Bronchial epithelial cell (primary cell): Measurements from ENCODE around the gene MUC13. TPM values are rescaled to one million over a fixed set of nuclear protein-coding genes. Genes with fewer than 3 reads are reported as not detected.
A peak's percentile ranks its signal among the peaks of the same experiment; 100 is the strongest.

Experiments used
- DNase-seq: peaks from one replicate; pipeline ENCODE4 v3.0.0-alpha.2; 2010; ENCODE audit warnings: low read depth
- FAIRE-seq: peaks from 2 replicates; lab custom pipeline; 2011; peaks lifted over from hg19 to GRCh38; lab: Jason Lieb, UNC
- H3K27me3 ChIP-seq: 2 replicates; pipeline ENCODE4 v1.5.1; 2011; ENCODE audit warnings: low read length; ENCODE audit not compliant: control insufficient read depth, insufficient read depth
- H3K36me3 ChIP-seq: 2 replicates; pipeline ENCODE4 v1.5.1; 2011; ENCODE audit warnings: low read length; ENCODE audit not compliant: control insufficient read depth, insufficient read depth
- H3K4me3 ChIP-seq: 2 replicates; pipeline ENCODE4 v1.5.1; 2011; ENCODE audit warnings: mild to moderate bottlenecking, low read depth, low read length, control low read depth
- total RNA-seq: library from RNA; depleted of rRNA; stranded (reverse); fragments of >200 nt; gene quantifications from 2 replicates; pipeline ENCODE4 v1.2.1, GENCODE V29; 2014
- TF ChIP-seq, protein P1 (sequence below): IDR thresholded peaks from 2 replicates; pipeline ENCODE4 v1.5.1; 2011; ENCODE audit warnings: mild to moderate bottlenecking, moderate library complexity, low read length, control low read depth, inconsistent platforms; ENCODE audit not compliant: insufficient read depth, severe bottlenecking

The MUC13 gene
- total RNA-seq, 1 donor from 2014 or later: not detected

DNA sequence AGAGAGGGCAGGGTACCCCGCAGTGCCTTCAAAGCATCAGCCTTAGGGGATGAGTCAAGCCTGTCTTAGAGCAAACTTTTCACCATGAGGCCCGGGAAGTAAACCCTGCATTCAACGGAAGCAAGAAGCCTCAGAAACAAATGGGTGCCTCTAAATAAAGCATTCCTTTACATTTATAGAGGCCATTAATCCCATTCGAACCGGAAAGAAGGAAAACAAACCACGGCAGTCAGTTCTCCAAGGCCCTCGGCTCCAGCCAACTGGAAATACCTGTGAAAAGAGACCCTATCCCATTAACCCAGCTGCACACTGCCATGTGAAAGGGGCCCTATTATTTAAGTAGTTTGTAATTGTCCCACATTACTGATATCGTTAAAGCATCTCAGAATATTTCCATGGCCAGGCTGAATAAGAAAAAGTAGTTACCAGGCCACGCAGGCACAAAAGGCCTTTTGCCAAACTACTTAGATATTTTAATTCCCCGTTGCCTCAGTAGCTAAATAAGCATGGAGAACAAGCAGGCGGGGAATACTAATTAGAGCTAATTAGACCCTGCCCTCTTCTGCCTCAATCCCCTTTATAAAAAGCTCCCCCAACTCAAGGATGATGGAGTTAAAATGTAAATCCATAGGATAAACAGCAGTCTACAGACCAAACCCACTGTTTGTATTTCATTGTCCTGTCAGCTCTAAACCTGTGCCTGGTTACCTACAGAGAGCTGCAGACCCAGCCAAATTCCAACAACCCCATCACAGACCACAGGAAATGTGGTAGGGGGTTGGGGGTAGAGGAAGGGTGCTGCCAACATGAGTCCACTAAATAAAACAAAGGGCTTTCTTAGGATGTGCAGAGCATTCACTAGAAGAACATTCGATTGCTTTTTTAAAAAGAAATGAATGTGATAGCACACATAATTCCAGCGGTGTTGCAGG is 51.5 kb downstream of the MUC13 start:
- H3K4me3 ChIP-seq: no peak overlapping the region
- FAIRE-seq: no peak

DNA sequence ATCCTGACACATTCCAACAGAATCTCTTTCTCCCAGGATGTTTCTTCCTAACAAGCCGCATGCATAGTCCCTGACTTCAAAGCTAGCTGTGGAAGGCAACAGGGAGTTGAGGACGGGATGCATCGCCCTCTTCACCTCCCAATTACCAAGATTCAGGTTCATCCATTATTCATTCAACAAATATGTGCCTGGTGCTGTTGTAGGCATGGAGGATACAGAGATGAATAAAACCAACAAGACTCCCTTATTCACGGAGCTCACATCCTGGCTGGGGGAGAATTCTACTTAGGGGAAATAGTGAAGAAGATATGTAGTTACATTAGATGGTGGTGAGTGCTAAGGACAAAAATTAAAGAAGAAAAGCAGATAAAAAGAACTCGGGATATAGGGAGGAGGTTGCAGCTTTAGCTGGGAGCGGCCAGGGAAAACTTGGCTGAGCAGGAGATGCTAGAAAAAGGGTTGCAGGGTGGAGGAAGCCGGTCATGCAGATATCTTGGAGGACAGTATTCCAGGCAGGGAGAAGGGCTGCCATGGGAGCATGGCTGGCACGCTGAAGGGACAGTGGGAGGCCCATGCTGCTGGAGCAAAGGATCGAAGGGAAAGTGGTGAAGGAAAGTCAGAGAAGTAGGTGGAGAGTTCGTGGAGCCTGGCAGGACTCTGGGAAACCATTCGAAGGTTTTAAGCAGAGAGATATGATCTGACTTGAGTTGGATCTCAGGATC is 52.4 kb downstream of the MUC13 start:
- TF ChIP-seq, protein P1, sequence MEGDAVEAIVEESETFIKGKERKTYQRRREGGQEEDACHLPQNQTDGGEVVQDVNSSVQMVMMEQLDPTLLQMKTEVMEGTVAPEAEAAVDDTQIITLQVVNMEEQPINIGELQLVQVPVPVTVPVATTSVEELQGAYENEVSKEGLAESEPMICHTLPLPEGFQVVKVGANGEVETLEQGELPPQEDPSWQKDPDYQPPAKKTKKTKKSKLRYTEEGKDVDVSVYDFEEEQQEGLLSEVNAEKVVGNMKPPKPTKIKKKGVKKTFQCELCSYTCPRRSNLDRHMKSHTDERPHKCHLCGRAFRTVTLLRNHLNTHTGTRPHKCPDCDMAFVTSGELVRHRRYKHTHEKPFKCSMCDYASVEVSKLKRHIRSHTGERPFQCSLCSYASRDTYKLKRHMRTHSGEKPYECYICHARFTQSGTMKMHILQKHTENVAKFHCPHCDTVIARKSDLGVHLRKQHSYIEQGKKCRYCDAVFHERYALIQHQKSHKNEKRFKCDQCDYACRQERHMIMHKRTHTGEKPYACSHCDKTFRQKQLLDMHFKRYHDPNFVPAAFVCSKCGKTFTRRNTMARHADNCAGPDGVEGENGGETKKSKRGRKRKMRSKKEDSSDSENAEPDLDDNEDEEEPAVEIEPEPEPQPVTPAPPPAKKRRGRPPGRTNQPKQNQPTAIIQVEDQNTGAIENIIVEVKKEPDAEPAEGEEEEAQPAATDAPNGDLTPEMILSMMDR: no peak
- Histone ChIP-seq H3K36me3 (no peaks in the 10 kb centered on the region), H3K4me3 (no peak overlapping the region), H3K27me3 (no peaks in the 10 kb centered on the region)
- no peak for DNase-seq
- FAIRE-seq: no peak

More for the DNA sequence above, 51.5 kb downstream of the MUC13 start:
- H3K27me3 ChIP-seq: no peaks in the 10 kb centered on the region
- no peak for DNase-seq
- H3K36me3 ChIP-seq: no peaks in the 10 kb centered on the region
- TF ChIP-seq, protein P1: no peak

DNA sequence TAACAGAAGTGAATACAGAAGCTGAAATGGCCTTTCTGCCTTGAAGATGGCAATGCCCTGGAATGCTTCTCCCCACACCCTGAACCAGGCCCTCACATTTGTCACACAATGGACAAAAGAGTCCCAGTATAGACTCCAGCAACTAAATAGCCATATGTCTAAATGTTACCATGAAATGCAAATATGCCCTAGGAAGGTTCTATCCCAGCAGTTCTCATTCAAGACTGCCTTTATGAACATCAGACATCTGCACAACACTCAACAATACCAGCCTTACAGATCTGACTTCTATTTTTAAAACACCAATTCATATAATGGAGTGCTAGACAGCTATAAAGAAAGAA is 55.2 kb downstream of the MUC13 start:
- H3K36me3 ChIP-seq: no peaks in the 10 kb centered on the region
- H3K27me3 ChIP-seq: no peaks in the 10 kb centered on the region
- DNase-seq (no peak), FAIRE-seq (no peak)
- no peak overlapping the region for H3K4me3 ChIP-seq
- TF ChIP-seq, protein P1: no peak

DNA sequence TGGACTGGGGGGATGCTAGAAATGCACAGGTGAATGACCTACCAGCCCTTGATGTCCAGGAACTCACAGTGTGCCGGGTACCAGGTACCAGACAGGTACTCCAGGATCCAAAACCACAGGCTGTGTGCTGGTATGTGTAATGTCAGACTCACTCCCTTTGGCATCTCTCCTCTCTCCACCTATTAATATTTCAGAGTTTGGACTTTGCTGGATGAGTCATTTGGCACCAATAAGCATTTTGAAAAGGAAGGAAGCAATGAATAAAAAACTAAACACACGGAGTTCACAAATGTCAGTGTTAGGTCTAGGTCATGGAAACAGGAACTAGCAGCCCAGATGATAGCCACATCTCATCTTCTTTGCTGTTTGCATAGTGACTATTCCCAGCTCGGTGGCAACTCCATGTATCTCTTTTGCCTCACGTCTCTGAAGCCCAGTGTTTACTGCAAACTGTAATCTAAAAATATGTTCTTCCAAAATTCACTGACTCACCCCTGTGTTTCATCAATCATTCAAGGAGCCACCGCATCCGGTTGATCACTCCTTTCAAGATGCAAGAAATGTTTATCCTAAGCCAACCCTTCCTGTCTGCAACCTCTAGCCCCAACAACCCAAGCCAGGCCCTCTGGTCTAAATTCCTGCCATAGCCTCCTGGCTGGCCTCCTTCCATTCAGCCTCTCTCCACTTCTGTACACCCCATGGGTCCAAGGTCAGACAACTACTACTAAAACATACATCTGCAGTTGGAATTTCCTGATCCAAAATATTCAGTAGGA is 55.8 kb downstream of the MUC13 start:
- Histone ChIP-seq H3K36me3 (no peaks in the 10 kb centered on the region), H3K4me3 (no peak overlapping the region), H3K27me3 (no peaks in the 10 kb centered on the region)
- DNase-seq (peak; percentile 97), FAIRE-seq (no peak)
- TF ChIP-seq, protein P1: no peak

DNA sequence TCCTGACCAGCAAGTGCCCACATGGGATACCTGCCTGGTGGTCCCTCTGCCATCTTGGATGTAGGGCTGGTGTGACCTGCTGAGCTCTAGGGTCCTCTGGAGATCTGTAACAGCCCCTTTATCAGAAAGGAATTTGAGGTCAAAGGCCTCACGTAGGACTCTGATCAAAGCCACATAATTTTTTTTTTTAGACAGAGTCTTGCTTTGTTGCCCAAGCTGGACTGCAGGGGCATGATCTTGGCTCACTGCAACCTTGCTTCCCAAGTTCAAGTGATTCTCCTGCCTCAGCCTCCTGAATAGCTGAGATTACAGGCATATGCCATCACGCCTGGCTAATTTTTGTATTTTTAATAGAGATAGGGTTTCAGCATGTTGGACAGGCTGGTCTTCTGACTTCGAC is 56.9 kb downstream of the MUC13 start:
- FAIRE-seq (no peak), DNase-seq (no peak)
- TF ChIP-seq, protein P1: no peak
- H3K4me3 ChIP-seq: no peak overlapping the region
- no peaks in the 10 kb centered on the region for H3K27me3 ChIP-seq
- no peaks in the 10 kb centered on the region for H3K36me3 ChIP-seq
